K562 (cell line): ENCODE data around the gene RAB31. TPM values are rescaled to one million over a fixed set of nuclear protein-coding genes. Genes with fewer than 3 reads are reported as not detected.
A peak's percentile ranks its signal among the peaks of the same experiment; 100 is the strongest.

Experiments
- ATF7 ChIP-seq: fragments of 450-650 bp; IDR thresholded peaks from 2 replicates; pipeline ENCODE4 v1.7.1; 2014; ENCODE audit warnings: mild to moderate bottlenecking, moderate library complexity
- COPS2 ChIP-seq: fragments of 450-650 bp; conservative IDR thresholded peaks from 2 replicates; pipeline ENCODE4 v1.6.1; 2016; ENCODE audit warnings: mild to moderate bottlenecking, moderate library complexity
- CTBP1 ChIP-seq: fragments of 450-650 bp; IDR thresholded peaks from 2 replicates; pipeline ENCODE4 v1.6.1; 2016; ENCODE audit warnings: borderline replicate concordance
- CTCF ChIP-seq, 3 experiments: IDR thresholded peaks in 2 of 3; conservative IDR thresholded peaks in 1 of 3; 2 replicates each; pipeline ENCODE4 v1.5.1; 2011 to 2012; ENCODE audit warnings: low read length in 3 of 3, mild to moderate bottlenecking in 3 of 3, control low read depth in 2 of 3, improper control_type of control experiment in 1 of 3, inconsistent platforms in 1 of 3, low read depth in 1 of 3, mixed read lengths in 1 of 3, moderate library complexity in 1 of 3; ENCODE audit not compliant: insufficient read depth in 2 of 3
- DDX20 ChIP-seq: fragments of 450-650 bp; IDR thresholded peaks from 2 replicates; pipeline ENCODE4 v1.6.1; 2016; ENCODE audit warnings: missing genetic modification characterization, low read depth, mild to moderate bottlenecking, missing compliant biosample characterization, moderate library complexity
- ETS1 ChIP-seq: conservative IDR thresholded peaks from 2 replicates; pipeline ENCODE4 v1.6.1; 2011; ENCODE audit warnings: low read depth, mild to moderate bottlenecking, low read length; ENCODE audit not compliant: control insufficient read depth
- ETV6 ChIP-seq, 3 experiments: fragments of 150-350 bp in 1 of 3; sonication (generic) in 1 of 3; formaldehyde crosslinking in 1 of 3; IDR thresholded peaks; 2 replicates each; pipeline versions ENCODE4 v1.6.1 to v1.8.0; 2014 to 2022; ENCODE audit warnings: borderline replicate concordance in 2 of 3, low read depth in 2 of 3, antibody characterized with exemption in 1 of 3, low read length in 1 of 3, mild to moderate bottlenecking in 1 of 3, missing genetic modification reagents in 1 of 3
- JUNB ChIP-seq: fragments of 450-650 bp; formaldehyde crosslinking; conservative IDR thresholded peaks from 2 replicates; pipeline ENCODE4 v1.4.0; 2020; ENCODE audit warnings: mild to moderate bottlenecking
- MCM7 ChIP-seq, 2 experiments: fragments of 450-650 bp; IDR thresholded peaks; 2 replicates each; pipeline ENCODE4 v1.6.1; 2016 to 2018
- PCBP1 ChIP-seq: fragments of 200-400 bp; formaldehyde crosslinking; IDR thresholded peaks from 2 replicates; pipeline ENCODE4 v1.6.1; 2018; ENCODE audit warnings: mild to moderate bottlenecking, low read depth, low read length; ENCODE audit not compliant: poor library complexity, severe bottlenecking
- ZBTB12 ChIP-seq: fragments of 250-450 bp; sonication (Bioruptor Pico); IDR thresholded peaks from 2 replicates; pipeline ENCODE4 v1.4.0; 2020
- ZBTB2 ChIP-seq: fragments of 450-650 bp; IDR thresholded peaks from 2 replicates; pipeline ENCODE4 v1.6.1; 2016; ENCODE audit warnings: antibody characterized with exemption
- ZMIZ1 ChIP-seq, 2 experiments: fragments of 150-350 bp in 1 of 2; IDR thresholded peaks; 2 replicates each; pipeline ENCODE4 v1.6.1; 2012 to 2016; ENCODE audit warnings: low read depth in 2 of 2, low read length in 2 of 2, mild to moderate bottlenecking in 1 of 2, moderate library complexity in 1 of 2
- ZNF274 ChIP-seq: IDR thresholded peaks from 2 replicates; pipeline ENCODE4 v1.6.1; 2011; ENCODE audit warnings: low read depth, mild to moderate bottlenecking, low read length, moderate library complexity, borderline replicate concordance
- ZNF583 ChIP-seq: fragments of 250-450 bp; sonication (Bioruptor Pico); IDR thresholded peaks from 2 replicates; pipeline ENCODE4 v1.4.0; 2020
- ZNF778 ChIP-seq: fragments of 450-650 bp; formaldehyde crosslinking; IDR thresholded peaks from 2 replicates; pipeline ENCODE4 v1.4.0; 2020; ENCODE audit warnings: mild to moderate bottlenecking, moderate library complexity
- ZNF780A ChIP-seq: fragments of 250-450 bp; sonication (Bioruptor Pico); IDR thresholded peaks from 2 replicates; pipeline ENCODE4 v1.5.0; 2021; ENCODE audit warnings: mild to moderate bottlenecking
- polyA plus RNA-seq, 8 experiments: library from polyadenylated mRNA; depleted of rRNA in 4 of 8; stranded (reverse) in 5 of 8; unstranded in 3 of 8; fragments of >200 nt; fragmentation: Nextera tagmentation in 2 of 8; fragmentation: Illumina TruSeq in 1 of 8; extraction: Ambion mirVana in 2 of 8; extraction: Trizol in 1 of 8; gene quantifications; 2 replicates each; pipeline versions ENCODE4 v1.2.1 to v1.2.3, GENCODE V29; 2011 to 2014; ENCODE audit warnings: inconsistent platforms in 1 of 8, missing spikeins in 1 of 8
- total RNA-seq, 7 experiments: library from RNA; depleted of rRNA in 6 of 7; stranded (reverse); fragments of >200 nt in 6 of 7; fragmentation: Illumina TruSeq in 2 of 7; extraction: Trizol in 2 of 7; gene quantifications; 2 replicates each; pipeline versions ENCODE4 v1.2.1 to v1.2.3, GENCODE V29; 2011 to 2021; ENCODE audit warnings: low replicate concordance in 1 of 7

Gene RAB31
- total and polyA plus RNA-seq, 9 of the 15 experiments (the other 6 are each of a cell fraction or from before 2014, with no cell fraction given): 20.7 to 70.4 (median 41.3) TPM

- no peak for TF ChIP-seq ETS1
- TF ChIP-seq ZMIZ1 (IDR thresholded peaks at IDR 0.05; ENCODE audit: low read depth in 2 of 2, low read length in 2 of 2): no peak
- TF ChIP-seq DDX20 (tag): no peak
- TF ChIP-seq ETV6 (IDR thresholded peaks at IDR 0.05; ENCODE audit: borderline replicate concordance in 1 of 2, low read depth in 2 of 2, low read length in 1 of 2): peak; percentile 64 to 71; a peak in 2 of 4 replicates
- TF ChIP-seq ETV6 (CRISPR knock-in tag; IDR thresholded peaks at IDR 0.05; ENCODE audit: borderline replicate concordance): no peak
- TF ChIP-seq COPS2: no peak
- no peak for TF ChIP-seq ZNF778 (CRISPR knock-in tag)
- no peak for TF ChIP-seq JUNB (CRISPR knock-in tag)
- TF ChIP-seq PCBP1: no peak
- no peak for TF ChIP-seq ZNF274
- TF ChIP-seq MCM7 (IDR thresholded peaks at IDR 0.05): no peak
- no peak for TF ChIP-seq ZNF780A (CRISPR knock-in tag)
- peak; percentile 73 for TF ChIP-seq ZBTB2
- TF ChIP-seq ATF7: peak; percentile 45
- TF ChIP-seq CTBP1: peak; percentile 63
- TF ChIP-seq ZNF583 (CRISPR knock-in tag): peak; percentile 68; the same call in 1 of the 2 replicates
- peak; percentile 15; the same call in 1 of the 2 replicates for TF ChIP-seq ZBTB12 (CRISPR knock-in tag)
- TF ChIP-seq CTCF (IDR thresholded peaks at IDR 0.05 in 2 of 3, conservative IDR thresholded peaks at IDR 0.05 in 1 of 3; ENCODE audit: insufficient read depth in 2 of 3, low read depth in 1 of 3, low read length in 3 of 3): no peak
Measured at GRCh38 chr18:9849407-9850283, 141.5 kb downstream of the RAB31 start (continued).
